ENCODE measurements around the gene VRK2. TPM values are rescaled to one million over a fixed set of nuclear protein-coding genes. Genes with fewer than 3 reads are reported as not detected.

The VRK2 gene
- total RNA-seq, 2 donors from 2014 or later = 6.6 to 10.9 TPM

GRCh38 chr2:58194458-58194857, 147.9 kb downstream of the VRK2 start:
- no peaks in the 10 kb centered on the region for H3K36me3 ChIP-seq (replicated peaks in 1 of 2; ENCODE audit: insufficient read depth in 1 of 2, low read depth in 2 of 2)
- no peaks in the 10 kb centered on the region for H3K9me3 ChIP-seq
- ATAC-seq = no peak
- no peaks in the 10 kb centered on the region for H3K4me1 ChIP-seq
- intact Hi-C loops (cut with DNase I) = no loop called here
- no peak overlapping the region for H3K27ac ChIP-seq
- WGBS, 2 donors = 55 to 56% methylated on average over 2 of the region's 2 CpGs
- DNase-seq = no peak
- TF ChIP-seq POLR2A (IDR thresholded peaks at IDR 0.05) (no peak), CTCF (IDR thresholded peaks at IDR 0.05) (no peak)
- no peaks in the 10 kb centered on the region for H3K27me3 ChIP-seq
- no peak overlapping the region for H3K4me3 ChIP-seq

DNA sequence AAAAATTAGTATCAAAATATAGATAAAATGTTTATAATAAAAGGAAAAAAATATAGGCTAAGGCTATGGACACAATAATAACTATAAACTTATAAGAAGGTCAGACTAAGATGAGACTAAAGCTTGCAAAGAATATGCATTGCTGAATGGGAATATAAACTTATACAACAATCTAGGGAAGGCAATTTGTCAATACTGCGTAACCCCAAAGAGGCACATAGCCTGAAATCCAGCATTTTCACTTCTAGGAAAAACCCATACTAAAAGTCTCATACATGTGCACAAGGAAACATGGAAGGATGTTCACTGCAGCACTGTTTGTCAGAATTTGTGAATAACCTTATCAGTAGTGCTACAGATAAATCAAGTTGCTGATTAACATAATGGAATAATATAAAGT, 149.1 kb downstream of the VRK2 start:
- intact Hi-C loops (cut with DNase I) = no loop called here
- Histone ChIP-seq H3K36me3 (replicated peaks in 1 of 2; ENCODE audit: insufficient read depth in 1 of 2, low read depth in 2 of 2) (no peaks in the 10 kb centered on the region), H3K4me1 (no peaks in the 10 kb centered on the region), H3K4me3 (no peak overlapping the region), H3K27ac (no peak overlapping the region), H3K9me3 (no peaks in the 10 kb centered on the region), H3K27me3 (no peaks in the 10 kb centered on the region)
- no peak for TF ChIP-seq CTCF (IDR thresholded peaks at IDR 0.05)
- TF ChIP-seq POLR2A (IDR thresholded peaks at IDR 0.05) = no peak
- no peak for DNase-seq
- 94 to 100% methylated on average over 1 of the region's 1 CpG for WGBS, 2 donors
- ATAC-seq = no peak

DNA sequence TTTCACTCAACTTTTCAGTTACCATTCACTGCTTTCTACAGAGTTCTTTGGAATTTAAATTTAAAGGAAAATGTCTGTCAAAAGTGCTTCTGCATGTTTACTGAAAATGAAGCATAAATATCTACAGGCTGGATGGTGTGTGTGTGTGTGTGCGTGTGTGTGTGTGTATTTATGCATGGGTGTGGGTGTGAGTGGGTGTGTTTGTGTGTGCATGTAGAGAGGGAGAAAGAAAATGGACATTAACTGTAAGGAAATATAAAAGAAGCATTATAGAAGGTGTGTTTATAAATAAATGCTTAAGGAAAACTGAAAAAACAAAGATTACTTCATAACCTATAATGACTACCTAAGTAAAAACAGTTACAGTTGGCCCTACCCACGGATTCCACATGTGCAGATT, 151.3 kb downstream of the VRK2 start:
- H3K27me3 ChIP-seq = no peaks in the 10 kb centered on the region
- no peak for ATAC-seq
- WGBS, 2 donors = 92 to 93% methylated on average over 2 of the region's 2 CpGs

GRCh38 chr2:58202404-58202803, 155.8 kb downstream of the VRK2 start:
- DNase-seq = no peak
- Histone ChIP-seq H3K4me1 (peaks cover 12% of the 10 kb centered on the region), H3K9me3 (no peaks in the 10 kb centered on the region), H3K4me3 (no peak overlapping the region), H3K27ac (no peak overlapping the region), H3K27me3 (no peaks in the 10 kb centered on the region), H3K36me3 (replicated peaks in 1 of 2; ENCODE audit: insufficient read depth in 1 of 2, low read depth in 2 of 2) (no peaks in the 10 kb centered on the region)
- TF ChIP-seq CTCF (IDR thresholded peaks at IDR 0.05) = no peak
- TF ChIP-seq POLR2A (IDR thresholded peaks at IDR 0.05) = no peak
- ATAC-seq = no peak
- intact Hi-C loops (cut with DNase I) = no loop called here
- 61 to 79% methylated on average over 1 of the region's 1 CpG for WGBS, 2 donors

More for the DNA sequence above, 151.3 kb downstream of the VRK2 start:
- H3K27ac ChIP-seq = no peak overlapping the region
- H3K36me3 ChIP-seq (replicated peaks in 1 of 2; ENCODE audit: insufficient read depth in 1 of 2, low read depth in 2 of 2) = no peaks in the 10 kb centered on the region
- H3K4me1 ChIP-seq = peaks cover 9% of the 10 kb centered on the region
- no peak for DNase-seq
- TF ChIP-seq POLR2A (IDR thresholded peaks at IDR 0.05) = no peak
- no peak for TF ChIP-seq CTCF (IDR thresholded peaks at IDR 0.05)
- no peaks in the 10 kb centered on the region for H3K9me3 ChIP-seq
- H3K4me3 ChIP-seq = no peak overlapping the region
- intact Hi-C loops (cut with DNase I) = no loop called here

GRCh38 chr2:58203018-58203417, 156.4 kb downstream of the VRK2 start:
- Histone ChIP-seq H3K4me3 (no peak overlapping the region), H3K9me3 (no peaks in the 10 kb centered on the region), H3K27ac (no peak overlapping the region), H3K27me3 (no peaks in the 10 kb centered on the region), H3K36me3 (replicated peaks in 1 of 2; ENCODE audit: insufficient read depth in 1 of 2, low read depth in 2 of 2) (no peaks in the 10 kb centered on the region), H3K4me1 (peaks cover 12% of the 10 kb centered on the region)
- ATAC-seq = no peak
- TF ChIP-seq POLR2A (IDR thresholded peaks at IDR 0.05) = no peak
- no peak for TF ChIP-seq CTCF (IDR thresholded peaks at IDR 0.05)
- intact Hi-C loops (cut with DNase I) = no loop called here
- no peak for DNase-seq
